HG03439 (cell line): Measurements from ENCODE around the gene IPCEF1.

Source experiments
- ATAC-seq: cut with Tn5 transposase; IDR thresholded peaks from one replicate; pipeline ENCODE4 v1.9.1; 2021; ENCODE audit warnings: mild to moderate bottlenecking, moderate library complexity; ENCODE audit not compliant: unreplicated experiment

The IPCEF1 gene

DNA sequence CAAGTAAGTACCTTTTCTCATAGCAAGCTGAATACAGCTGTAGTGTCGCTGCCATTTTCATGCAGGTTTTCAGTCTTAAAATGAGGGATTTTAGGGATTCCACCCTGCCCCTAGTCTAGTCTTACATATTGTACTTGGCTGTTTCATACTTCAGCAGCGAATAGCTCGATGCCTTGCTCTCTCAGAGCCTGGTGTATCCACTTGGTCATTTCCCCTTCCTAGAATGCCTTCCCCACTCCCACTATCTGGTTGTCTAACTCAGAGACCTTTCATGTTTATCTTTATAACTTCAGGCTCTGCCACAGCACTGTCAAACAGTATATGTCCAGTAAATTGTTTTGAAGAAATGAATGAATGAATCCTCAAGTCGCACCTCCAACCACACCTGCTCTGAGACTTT, 21.1 kb upstream of the IPCEF1 start:
- ATAC-seq: no peak

DNA sequence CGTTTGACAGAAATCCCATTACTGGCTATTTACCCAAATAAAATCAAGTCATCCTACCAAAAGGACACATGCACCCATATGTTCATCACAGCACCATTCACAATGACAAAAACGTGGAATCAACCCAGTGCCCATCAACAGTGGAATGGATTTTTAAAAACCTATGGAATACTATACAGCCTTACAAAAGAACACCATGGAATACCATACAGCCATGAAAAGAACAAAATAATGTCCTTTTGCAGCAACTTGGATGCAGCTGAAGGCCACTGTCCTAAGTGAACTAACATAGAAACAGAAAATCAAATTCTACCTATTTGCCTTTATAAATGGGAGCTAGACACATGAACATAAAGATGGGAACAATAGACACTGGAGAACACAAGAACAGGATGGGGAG, 17.4 kb upstream of the IPCEF1 start:
- no peak for ATAC-seq

DNA sequence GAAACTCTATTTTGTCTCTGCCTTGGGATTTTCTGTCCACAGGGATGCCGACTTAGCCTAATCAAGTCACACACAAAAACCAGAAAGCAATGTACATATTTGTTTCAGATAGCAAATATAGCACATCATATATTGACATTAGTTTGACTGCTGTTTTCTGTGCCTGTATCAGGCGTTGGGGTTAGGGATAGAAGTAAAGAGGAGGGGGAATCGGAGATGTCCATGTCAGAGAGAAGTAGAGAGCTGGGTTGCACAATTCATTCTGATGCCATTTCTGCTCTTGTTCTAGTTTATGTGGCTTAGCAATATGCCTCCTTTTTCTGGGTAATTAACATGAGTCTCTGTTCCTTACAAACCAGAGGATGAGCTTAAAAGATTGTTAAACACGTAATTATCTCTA, 14.7 kb upstream of the IPCEF1 start:
- no peak for ATAC-seq

DNA sequence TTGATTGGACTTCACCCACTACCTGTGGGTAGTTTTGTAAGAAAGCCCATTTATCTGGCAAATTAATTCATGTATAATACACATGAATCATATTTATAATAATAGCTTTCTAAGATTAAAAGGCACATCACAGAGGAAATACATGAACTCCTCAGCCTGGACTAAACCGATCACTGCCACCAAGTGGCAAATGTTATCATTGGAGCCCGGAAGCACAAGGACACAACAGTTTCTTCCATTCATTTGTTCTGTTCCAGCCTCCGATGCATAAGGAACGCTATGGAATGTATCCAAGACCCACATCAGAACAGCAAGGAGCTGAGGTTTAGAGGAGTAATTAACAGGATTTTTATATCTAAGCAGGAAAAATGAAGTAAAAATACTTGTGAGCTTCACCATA, 13.9 kb upstream of the IPCEF1 start:
- ATAC-seq: no peak

DNA sequence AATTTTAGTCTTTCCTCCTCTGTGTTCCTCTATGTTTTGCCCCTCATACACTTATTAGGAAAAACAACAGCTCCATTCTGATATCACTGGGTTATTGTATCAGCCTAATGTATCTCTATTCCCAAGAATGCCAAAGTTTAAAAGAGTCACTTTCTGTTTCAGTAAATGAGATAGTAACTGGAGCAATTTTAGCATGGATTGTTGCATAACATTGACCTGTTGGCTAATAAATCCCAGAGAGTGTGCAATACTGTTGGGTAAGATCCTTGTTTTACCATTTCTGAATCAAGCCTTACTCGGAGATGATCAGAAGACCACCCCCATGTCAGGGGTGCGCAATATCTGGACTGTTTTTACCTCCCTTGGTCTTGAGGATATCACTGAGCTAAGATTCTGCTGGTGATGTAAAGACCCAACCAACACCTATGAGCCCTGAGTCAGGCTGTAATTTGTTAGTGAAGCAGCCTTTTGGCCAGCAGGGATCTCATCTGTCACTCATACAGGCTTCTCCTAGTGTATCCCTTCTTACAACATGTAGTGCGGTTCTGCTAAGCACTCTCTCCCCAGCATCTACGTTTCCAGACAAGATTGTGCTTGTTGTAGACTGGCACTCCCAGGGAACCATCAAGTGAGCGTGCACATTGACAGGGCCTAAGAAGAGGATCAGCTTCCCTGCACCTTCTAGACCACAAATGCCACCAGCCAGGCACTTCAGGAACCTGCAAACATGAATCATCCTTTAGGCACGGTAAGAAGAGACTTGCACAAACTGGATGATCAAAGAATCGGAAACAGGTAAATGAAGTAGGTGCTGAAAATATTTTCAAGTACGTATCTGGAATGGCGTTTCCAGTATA, 11.5 kb upstream of the IPCEF1 start:
- no peak for ATAC-seq

GRCh38 chr6:154367336-154367735, 10.7 kb upstream of the IPCEF1 start:
- ATAC-seq: no peak

DNA sequence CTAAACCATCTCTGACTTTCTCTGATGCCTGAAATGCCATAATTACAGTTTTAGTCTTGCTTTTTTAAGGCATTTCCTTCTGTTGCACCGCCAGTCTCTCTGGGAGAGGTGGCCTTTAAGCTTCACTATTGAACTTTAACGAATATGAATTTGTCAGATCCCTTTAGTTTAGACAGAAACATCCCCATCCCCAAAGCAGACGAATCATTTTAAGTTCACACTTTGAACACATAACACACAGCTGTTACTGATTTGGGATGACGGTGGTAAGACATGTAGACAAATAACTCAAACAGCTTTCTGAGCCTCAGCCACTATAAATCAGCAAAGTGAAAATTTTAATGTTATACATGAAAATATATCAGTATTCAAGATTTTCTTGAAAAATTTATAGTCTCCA, 7.2 kb upstream of the IPCEF1 start:
- no peak for ATAC-seq

DNA sequence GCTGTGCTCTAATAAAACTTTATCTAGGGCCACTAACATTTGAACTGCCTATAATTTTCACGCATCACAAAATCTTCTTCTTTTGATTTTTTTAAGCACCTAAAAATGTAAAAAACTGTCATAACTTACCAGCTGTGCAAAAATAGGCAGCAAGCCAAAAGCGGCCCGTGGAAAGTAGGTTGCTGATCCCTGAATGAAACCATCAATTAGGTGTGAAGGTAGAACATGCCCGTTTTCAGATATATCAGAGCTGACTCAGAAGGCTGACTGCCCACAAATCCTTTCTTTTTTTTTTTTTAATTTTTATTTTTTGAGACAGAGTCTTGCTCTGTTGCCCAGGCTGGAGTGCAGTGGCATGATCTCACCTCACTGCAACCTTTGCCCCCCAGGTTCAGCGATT, 4.9 kb upstream of the IPCEF1 start:
- ATAC-seq: no peak

- no peak for ATAC-seq
These were observed 3.9 kb upstream of the IPCEF1 start for GRCh38 chr6:154360476-154360875.

DNA sequence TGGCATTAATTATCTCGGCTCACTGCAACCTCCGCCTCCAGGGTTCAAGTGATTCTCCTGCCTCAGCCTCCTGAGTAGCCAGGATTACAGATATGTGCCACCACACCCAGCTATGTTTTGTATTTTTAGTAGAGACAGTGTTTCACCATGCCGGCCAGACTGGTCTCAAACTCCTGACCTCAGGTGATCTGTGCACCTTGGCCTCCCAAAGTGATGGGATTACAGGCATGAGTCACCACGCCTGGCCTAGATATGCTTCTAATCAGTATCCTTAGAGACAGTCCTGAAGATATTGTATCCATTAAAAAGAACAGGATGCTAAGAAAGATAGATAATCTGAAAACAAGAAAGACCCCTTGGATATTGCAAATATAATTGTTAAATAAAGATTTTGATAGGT, 3.1 kb upstream of the IPCEF1 start:
- ATAC-seq: no peak

DNA sequence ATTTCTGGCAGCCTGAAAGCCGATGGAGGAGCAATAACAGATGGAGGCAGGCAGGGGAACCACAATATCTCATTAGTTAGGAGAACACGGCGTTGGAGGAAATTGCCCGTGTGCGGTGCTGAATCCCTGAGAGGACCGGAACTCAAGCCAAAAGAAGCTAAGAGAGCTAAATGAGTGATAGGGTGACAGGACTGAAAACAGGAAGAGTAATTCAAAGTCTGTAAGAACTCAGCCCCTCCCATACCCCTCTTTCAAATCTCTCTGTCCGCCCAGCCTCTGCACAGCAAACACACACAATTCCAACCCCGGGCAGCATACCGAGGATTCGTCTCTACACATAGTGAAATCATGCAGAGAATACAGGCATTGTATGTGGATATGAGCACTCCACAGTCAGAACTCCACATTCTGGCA, 2.6 kb upstream of the IPCEF1 start:
- ATAC-seq: no peak

DNA sequence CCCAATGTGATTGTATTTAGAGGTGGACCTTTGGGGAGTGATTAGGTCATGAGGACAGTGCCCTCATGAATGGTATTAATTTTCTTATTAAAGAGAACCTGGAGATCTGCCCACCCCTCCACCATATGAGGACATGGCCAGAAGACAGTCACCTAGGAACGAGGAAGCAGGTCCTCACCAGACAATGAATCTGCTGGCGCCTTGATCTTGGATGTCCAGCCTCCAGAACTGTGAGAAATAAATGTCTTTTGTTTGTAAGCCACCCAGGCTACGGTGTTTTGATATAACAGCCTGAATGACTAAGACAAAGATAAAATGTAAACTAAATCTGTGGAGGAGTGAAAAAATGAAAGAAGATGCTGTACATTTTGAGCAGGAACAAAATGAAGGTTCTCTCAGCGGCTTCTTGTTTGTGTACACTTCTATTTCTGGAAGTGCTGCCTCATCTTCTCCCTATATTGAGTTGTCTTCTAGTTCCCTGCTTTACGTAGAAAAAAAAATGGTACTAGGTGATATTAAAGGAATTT, 1.5 kb upstream of the IPCEF1 start:
- no peak for ATAC-seq

DNA sequence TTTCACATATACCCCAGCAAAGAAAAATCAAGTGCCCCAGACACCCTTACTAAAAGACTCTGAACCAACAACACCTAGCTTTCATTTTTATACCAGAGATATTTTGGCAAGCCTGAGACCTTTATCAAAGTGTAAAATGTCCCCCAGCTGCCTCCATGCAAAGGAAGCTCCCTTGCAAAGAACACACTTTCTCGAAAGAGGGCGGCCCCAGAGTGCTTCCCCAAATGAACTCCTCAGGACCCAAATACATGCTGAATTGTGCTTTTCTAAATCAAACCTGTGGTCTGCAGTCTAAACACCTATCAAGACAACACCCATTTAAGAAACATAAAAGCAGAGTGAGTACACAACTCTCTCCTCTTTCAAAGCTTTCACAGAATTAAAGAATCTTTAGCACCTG, 490 bp downstream of the IPCEF1 start:
- ATAC-seq: no peak

GRCh38 chr6:154354265-154354777, 2.3 kb downstream of the IPCEF1 start:
- ATAC-seq: no peak

DNA sequence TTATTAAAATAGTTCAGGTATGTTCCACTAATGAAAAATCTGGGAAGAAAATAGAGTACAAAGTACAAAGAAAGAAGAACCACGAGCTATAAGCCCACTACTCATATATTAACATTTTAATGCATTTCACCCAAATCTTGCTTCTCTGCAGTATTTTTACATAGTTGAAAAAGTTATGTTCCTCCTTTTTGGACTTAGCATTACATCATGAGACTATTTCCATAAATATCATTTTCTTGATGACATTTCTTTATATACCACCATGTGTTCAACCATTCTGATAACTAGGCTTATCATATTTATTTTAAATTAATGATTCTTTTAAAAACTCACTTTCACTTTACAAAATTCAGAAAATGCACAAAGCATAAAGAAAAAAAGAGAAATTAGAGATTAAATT, 3.0 kb downstream of the IPCEF1 start:
- ATAC-seq: no peak

DNA sequence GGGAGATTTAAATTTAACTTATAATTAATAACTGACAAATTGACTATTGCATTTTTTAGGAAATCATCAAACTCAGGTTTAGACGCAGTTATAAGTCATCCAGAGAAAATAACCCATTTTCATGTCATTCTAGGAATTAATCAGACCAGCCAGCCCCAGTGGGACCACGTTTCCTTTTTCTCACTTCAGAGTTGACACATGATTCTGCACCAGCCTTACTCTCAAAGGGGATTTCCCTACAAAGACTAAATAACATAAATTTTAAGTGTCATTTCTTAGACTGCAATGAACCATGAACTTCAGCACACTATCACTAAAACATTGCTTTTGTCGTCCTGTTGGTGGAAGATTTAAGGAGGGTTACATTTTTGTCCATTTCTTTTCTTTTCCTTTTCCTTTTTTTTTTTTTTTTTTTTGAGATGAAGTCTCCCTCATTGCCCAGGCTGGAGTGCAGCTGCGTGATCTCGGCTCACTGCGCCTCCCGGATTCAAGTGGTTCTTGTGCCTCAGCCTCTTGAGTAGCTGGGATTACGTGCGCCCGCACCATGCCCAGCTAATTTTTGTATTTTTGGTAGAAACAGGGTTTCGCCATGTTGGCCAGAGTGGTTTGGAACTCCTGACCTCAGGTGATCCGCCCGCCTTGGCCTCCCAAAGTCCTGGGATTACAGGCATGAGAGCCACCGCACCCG, 3.6 kb downstream of the IPCEF1 start:
- ATAC-seq: peak; percentile 78

DNA sequence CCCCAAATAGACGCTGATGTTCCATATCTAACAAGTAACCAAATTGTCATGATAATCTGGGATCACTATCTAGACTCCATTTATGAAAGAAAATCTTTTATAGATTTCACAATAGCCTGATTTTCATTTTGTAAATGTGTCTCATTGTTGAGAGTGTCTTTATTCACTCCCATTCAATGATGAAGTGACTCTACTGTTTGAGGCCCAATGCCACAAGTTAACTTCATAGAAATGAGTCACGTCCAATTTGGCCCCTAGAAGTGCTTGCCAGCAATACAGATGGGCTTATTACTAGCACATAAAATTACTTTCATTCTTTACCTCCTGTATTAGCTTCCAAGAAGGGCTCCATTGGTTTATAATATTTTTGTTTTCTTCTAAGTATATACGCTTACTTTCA, 6.3 kb downstream of the IPCEF1 start:
- ATAC-seq: no peak

DNA sequence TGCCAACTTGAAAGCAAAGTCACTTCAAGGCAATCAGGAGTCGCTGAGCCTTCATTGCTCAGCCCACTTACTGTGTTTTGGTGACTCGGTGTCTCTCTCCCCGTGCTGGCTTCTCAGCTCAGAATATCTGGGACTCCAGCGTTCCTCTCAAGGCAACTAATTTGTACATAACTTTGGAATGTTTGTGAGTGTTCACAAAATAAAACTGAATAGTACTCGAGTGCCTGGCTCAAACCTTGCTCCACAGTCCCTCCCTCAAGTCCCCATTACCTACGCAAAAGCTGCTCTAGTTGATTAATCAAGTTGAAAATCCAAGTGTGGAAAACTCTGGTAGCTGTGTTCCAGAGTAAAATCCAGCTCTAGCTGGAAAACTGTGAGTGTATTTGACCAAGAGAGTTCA, 8.6 kb downstream of the IPCEF1 start:
- ATAC-seq: no peak

DNA sequence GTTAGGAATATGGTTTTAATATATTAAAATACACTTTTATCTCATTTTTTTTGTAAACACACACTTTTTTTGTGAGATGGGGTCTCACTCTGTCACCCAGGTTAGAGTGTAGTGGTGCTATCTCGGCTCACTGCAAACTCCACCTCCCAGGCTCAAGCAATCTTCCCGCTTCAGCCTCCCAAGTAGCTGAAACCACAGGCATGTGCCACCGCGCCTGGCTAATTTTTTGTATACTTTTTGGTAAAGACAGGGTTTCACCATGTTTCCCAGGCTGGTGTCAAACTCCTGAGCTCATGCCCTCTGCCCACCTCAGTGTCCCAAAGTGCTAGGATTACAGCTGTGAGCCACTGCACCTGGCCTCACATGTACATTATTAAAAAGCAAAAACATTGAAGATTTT, 10.8 kb downstream of the IPCEF1 start:
- no peak for ATAC-seq

DNA sequence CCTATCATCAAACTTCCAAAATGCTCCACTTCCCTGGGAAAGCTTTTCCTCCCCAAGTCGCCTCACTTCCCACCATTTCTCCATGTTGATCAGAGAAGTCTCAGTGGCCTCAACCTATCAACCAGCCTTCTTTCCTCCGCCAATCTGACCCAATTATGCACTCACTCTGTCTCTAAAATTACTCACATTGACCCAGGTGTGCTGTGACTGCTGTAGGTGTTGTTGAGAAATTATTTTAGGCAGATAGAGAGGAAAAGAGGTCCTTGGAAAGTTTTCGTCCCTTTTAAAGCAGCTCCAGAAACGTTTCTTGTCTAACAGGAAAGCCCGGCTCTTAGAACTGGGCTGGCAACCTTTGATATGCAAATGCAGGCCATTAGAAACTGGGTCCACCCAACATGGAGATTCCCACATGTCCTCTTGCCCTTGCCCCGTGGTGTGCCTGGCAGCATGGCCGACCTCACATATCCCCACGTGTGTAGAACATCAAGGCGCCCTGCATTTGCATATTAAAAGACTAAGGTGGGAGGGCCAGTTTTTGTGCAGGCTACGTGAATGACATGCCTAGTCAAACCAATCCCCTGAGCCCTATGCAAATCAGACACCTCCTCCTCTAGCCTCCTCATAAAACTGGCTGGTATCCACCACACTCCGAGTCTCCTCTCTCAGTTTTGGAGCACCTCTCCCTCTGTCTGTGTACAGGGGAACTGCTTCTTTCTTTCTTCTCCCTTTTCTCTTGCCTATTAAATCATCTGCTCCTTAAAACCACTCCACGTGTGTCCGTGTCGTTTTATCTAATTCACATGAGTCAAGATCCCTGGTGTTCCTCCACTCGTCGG, 12.9 kb downstream of the IPCEF1 start:
- ATAC-seq: no peak

DNA sequence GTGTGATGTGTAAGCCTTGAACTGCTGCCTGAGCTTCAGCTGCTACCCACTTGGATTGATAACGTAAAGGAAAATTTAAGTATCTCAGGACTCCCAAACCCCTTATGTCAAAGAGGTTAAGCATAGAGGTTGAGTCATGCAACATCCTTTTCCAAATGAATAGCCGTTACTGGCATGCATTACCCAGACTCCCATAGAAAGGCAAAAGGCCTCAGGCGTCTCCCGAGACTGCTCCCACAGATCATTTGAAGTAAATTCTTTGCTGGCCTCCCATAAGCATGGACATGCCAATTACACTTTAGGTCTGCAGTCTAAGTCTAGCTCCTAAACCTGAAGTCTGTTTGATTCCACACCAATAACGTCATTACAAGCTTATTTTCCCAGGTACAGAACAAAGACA, 14.7 kb downstream of the IPCEF1 start:
- ATAC-seq: no peak
